HEK293 (cell line): ENCODE data around the gene WNT7A.

Source experiments
- BCL11B ChIP-seq: fragments of 450-650 bp; formaldehyde crosslinking; IDR thresholded peaks from 2 replicates; pipeline ENCODE4 v1.5.1; 2016; ENCODE audit warnings: low read depth, missing biosample characterization, missing genetic modification characterization
- CTCF ChIP-seq: fragments of 450-650 bp; formaldehyde crosslinking; IDR thresholded peaks from 2 replicates; pipeline ENCODE4 v1.5.1; 2016; ENCODE audit warnings: missing biosample characterization, missing genetic modification characterization
- MEIS1 ChIP-seq: sonication (generic); formaldehyde crosslinking; IDR thresholded peaks from 2 replicates; pipeline ENCODE4 v1.8.1; 2022; ENCODE audit warnings: missing genetic modification reagents, mild to moderate bottlenecking, borderline replicate concordance
- ZNF274 ChIP-seq, 2 experiments: fragments of 200-500 bp in 1 of 2; fragments of 450-650 bp in 1 of 2; sonication (Bioruptor generic) in 1 of 2; formaldehyde crosslinking in 1 of 2; IDR thresholded peaks; 2 replicates each; pipeline versions ENCODE4 v1.5.1 to v1.6.1; 2014 to 2016; ENCODE audit warnings: borderline replicate concordance in 1 of 2, inconsistent platforms in 1 of 2, low read length in 1 of 2, missing biosample characterization in 1 of 2, missing genetic modification characterization in 1 of 2
- ZNF302 ChIP-seq: fragments of 450-650 bp; formaldehyde crosslinking; IDR thresholded peaks from 2 replicates; pipeline ENCODE4 v1.5.1; 2016; ENCODE audit warnings: missing biosample characterization, missing genetic modification characterization, low read depth
- ZNF416 ChIP-seq: fragments of 450-650 bp; formaldehyde crosslinking; IDR thresholded peaks from 2 replicates; pipeline ENCODE4 v1.5.1; 2016; ENCODE audit warnings: missing biosample characterization, missing genetic modification characterization
- ZNF423 ChIP-seq: fragments of 450-650 bp; formaldehyde crosslinking; IDR thresholded peaks from 2 replicates; pipeline ENCODE4 v1.5.1; 2016; ENCODE audit warnings: missing biosample characterization, missing genetic modification characterization
- ZNF549 ChIP-seq: fragments of 450-650 bp; IDR thresholded peaks from 2 replicates; pipeline ENCODE4 v1.5.1; 2018; ENCODE audit warnings: missing biosample characterization, missing genetic modification characterization, mild to moderate bottlenecking, inconsistent platforms, moderate library complexity
- ZNF624 ChIP-seq: fragments of 450-650 bp; formaldehyde crosslinking; IDR thresholded peaks from 2 replicates; pipeline ENCODE4 v1.5.1; 2017; ENCODE audit warnings: missing biosample characterization, missing genetic modification characterization
- ZXDB ChIP-seq: fragments of 450-650 bp; formaldehyde crosslinking; IDR thresholded peaks from 2 replicates; pipeline ENCODE4 v1.5.1; 2016; ENCODE audit warnings: missing biosample characterization, missing genetic modification characterization
- TF ChIP-seq, protein P1 (sequence below): fragments of 450-650 bp; formaldehyde crosslinking; IDR thresholded peaks from 2 replicates; pipeline ENCODE4 v1.5.1; 2016; ENCODE audit warnings: missing biosample characterization, missing genetic modification characterization
- TF ChIP-seq, protein P2 (sequence below): fragments of 450-650 bp; formaldehyde crosslinking; IDR thresholded peaks from 2 replicates; pipeline ENCODE4 v1.5.1; 2016; ENCODE audit warnings: missing biosample characterization, missing genetic modification characterization

GRCh38 chr3:13791198-13792050 is 88.4 kb downstream of the WNT7A start:
- TF ChIP-seq ZNF423 (tag by site-specific recombination) = no peak
- TF ChIP-seq ZNF416 = no peak
- no peak for TF ChIP-seq ZNF274 (IDR thresholded peaks at IDR 0.05; ENCODE audit: low read length)
- no peak for TF ChIP-seq ZNF274 (tag by site-specific recombination; IDR thresholded peaks at IDR 0.05; ENCODE audit: borderline replicate concordance)
- no peak for TF ChIP-seq CTCF
- TF ChIP-seq, protein P1, sequence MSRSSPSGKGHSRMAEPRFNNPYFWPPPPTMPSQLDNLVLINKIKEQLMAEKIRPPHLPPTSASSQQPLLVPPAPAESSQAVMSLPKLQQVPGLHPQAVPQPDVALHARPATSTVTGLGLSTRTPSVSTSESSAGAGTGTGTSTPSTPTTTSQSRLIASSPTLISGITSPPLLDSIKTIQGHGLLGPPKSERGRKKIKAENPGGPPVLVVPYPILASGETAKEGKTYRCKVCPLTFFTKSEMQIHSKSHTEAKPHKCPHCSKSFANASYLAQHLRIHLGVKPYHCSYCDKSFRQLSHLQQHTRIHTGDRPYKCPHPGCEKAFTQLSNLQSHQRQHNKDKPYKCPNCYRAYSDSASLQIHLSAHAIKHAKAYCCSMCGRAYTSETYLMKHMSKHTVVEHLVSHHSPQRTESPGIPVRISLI (tag by site-specific recombination) = no peak
- TF ChIP-seq MEIS1 = no peak
- TF ChIP-seq ZNF302 (tag by site-specific recombination) = no peak
- no peak for TF ChIP-seq ZXDB (tag by site-specific recombination)
- no peak for TF ChIP-seq ZNF624
- TF ChIP-seq, protein P2, sequence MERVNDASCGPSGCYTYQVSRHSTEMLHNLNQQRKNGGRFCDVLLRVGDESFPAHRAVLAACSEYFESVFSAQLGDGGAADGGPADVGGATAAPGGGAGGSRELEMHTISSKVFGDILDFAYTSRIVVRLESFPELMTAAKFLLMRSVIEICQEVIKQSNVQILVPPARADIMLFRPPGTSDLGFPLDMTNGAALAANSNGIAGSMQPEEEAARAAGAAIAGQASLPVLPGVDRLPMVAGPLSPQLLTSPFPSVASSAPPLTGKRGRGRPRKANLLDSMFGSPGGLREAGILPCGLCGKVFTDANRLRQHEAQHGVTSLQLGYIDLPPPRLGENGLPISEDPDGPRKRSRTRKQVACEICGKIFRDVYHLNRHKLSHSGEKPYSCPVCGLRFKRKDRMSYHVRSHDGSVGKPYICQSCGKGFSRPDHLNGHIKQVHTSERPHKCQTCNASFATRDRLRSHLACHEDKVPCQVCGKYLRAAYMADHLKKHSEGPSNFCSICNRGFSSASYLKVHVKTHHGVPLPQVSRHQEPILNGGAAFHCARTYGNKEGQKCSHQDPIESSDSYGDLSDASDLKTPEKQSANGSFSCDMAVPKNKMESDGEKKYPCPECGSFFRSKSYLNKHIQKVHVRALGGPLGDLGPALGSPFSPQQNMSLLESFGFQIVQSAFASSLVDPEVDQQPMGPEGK (tag by site-specific recombination) = no peak
- no peak for TF ChIP-seq ZNF549 (tag by site-specific recombination)
- no peak for TF ChIP-seq BCL11B
